GM12878 (cell line): ENCODE measurements around the gene RPS6KA3. TPM values are rescaled to one million over a fixed set of nuclear protein-coding genes. Genes with fewer than 3 reads are reported as not detected.

Experiments used
- ATAC-seq: fragments of 200-7000 bp; cut with Tn5 transposase; 3 replicates; pipeline ENCODE4 v1.9.1; 2020; ENCODE audit warnings: mild to moderate bottlenecking, moderate library complexity
- BruUV-seq: library from RNA; stranded (reverse); fragments of 400-500 nt; replicated peaks from 2 replicates; lab custom pipeline; 2021; lab: Mats Ljungman, UMichigan
- CTCF ChIA-PET: fragments of 300-600 bp; sonication (Branson Sonifier 250); formaldehyde crosslinking; extraction: SDS; loops from one replicate; lab custom pipeline; 2021; ENCODE audit warnings: inconsistent platforms; lab: Yijun Ruan, JAX
- POLR2A ChIA-PET: fragments of 350-600 bp; formaldehyde crosslinking; extraction: SDS; loops from one replicate; lab custom pipeline; 2021; ENCODE audit warnings: inconsistent platforms; lab: Charles Lee
- RAD21 ChIA-PET: fragments of 300-600 bp; sonication (Branson Sonifier 250); formaldehyde crosslinking; loops from one replicate; lab custom pipeline; 2023; ENCODE audit warnings: antibody characterized with exemption; ENCODE audit not compliant: unreplicated experiment; lab: Charles Lee
- SMC1A ChIA-PET: fragments of 300-600 bp; sonication (Branson Sonifier 250); formaldehyde crosslinking; loops from one replicate; lab custom pipeline; 2023; ENCODE audit not compliant: unreplicated experiment, uncharacterized antibody; lab: Charles Lee
- DNase-seq: peaks from one replicate; pipeline ENCODE4 v3.0.0-alpha.2; 2011; ENCODE audit warnings: low read depth, low spot score
- FAIRE-seq: peaks from 3 replicates; lab custom pipeline; 2011; peaks lifted over from hg19 to GRCh38; lab: Jason Lieb, UNC
- H2AFZ ChIP-seq: 2 replicates; pipeline ENCODE4 v1.6.0; 2011; ENCODE audit warnings: low read depth, low read length, control low read depth; ENCODE audit not compliant: control insufficient read depth
- H3K27ac ChIP-seq: 2 replicates; pipeline ENCODE4 v1.5.1; 2011; ENCODE audit warnings: control low read depth; ENCODE audit not compliant: control insufficient read depth, insufficient read depth
- H3K27me3 ChIP-seq, 2 experiments: replicated peaks in 1 of 2; 2 replicates each; pipeline versions ENCODE4 v1.6.0 to v1.6.1; 2011; ENCODE audit warnings: low read length in 1 of 2; ENCODE audit not compliant: control insufficient read depth in 2 of 2, insufficient read depth in 2 of 2
- H3K36me3 ChIP-seq, 2 experiments: 2 replicates each; pipeline ENCODE4 v1.5.1; 2011; ENCODE audit warnings: low read length in 1 of 2; ENCODE audit not compliant: control insufficient read depth in 2 of 2, insufficient read depth in 2 of 2
- H3K4me1 ChIP-seq: 2 replicates; pipeline ENCODE4 v1.6.1; 2011; ENCODE audit warnings: mild to moderate bottlenecking, low read length, moderate library complexity, mixed read lengths; ENCODE audit not compliant: control insufficient read depth, insufficient read depth
- H3K4me2 ChIP-seq: 2 replicates; pipeline ENCODE4 v1.6.0; 2011; ENCODE audit warnings: control low read depth; ENCODE audit not compliant: control insufficient read depth, insufficient read depth
- H3K4me3 ChIP-seq: fragments of 200-600 bp; sonication (generic); 2 replicates; pipeline ENCODE4 v1.5.1; 2016
- H3K79me2 ChIP-seq: 2 replicates; pipeline ENCODE4 v1.6.0; 2011; ENCODE audit warnings: low read length; ENCODE audit not compliant: control insufficient read depth, insufficient read depth
- H3K9ac ChIP-seq: 2 replicates; pipeline ENCODE4 v1.8.0; 2011; ENCODE audit warnings: low read length, control low read depth, mixed read lengths; ENCODE audit not compliant: control insufficient read depth, insufficient read depth
- H3K9me3 ChIP-seq: replicated peaks from 3 replicates; pipeline ENCODE4 v1.5.1; 2011; ENCODE audit warnings: mild to moderate bottlenecking, low read length; ENCODE audit not compliant: control insufficient read depth, insufficient read depth
- H4K20me1 ChIP-seq: 2 replicates; pipeline ENCODE4 v1.6.0; 2011; ENCODE audit not compliant: control insufficient read depth, insufficient read depth
- MLLT1 ChIP-seq: fragments of 450-650 bp; IDR thresholded peaks from 2 replicates; pipeline ENCODE4 v1.6.1; 2016; ENCODE audit warnings: mild to moderate bottlenecking
- NR2C1 ChIP-seq: fragments of 450-650 bp; IDR thresholded peaks from 2 replicates; pipeline ENCODE4 v1.6.1; 2017; ENCODE audit warnings: antibody characterized with exemption, mild to moderate bottlenecking, moderate library complexity
- PAX5 ChIP-seq: IDR thresholded peaks from 2 replicates; pipeline ENCODE4 v1.6.1; 2011; ENCODE audit warnings: low read depth, low read length, borderline replicate concordance
- SMAD5 ChIP-seq: IDR thresholded peaks from 2 replicates; pipeline ENCODE4 v1.6.1; 2016; ENCODE audit warnings: antibody characterized with exemption, low read depth
- TAF1 ChIP-seq: IDR thresholded peaks from 2 replicates; pipeline ENCODE4 v1.6.1; 2011; ENCODE audit warnings: mild to moderate bottlenecking, low read depth, low read length, borderline replicate concordance
- WGBS: methylation state at CpG from one replicate; pipeline ENCODE4 v1.1.6; 2016; ENCODE audit warnings: low lambda C conversion rate; ENCODE audit not compliant: insufficient replicate concordance, insufficient coverage; ENCODE audit errors: missing lambda C conversion rate; 5-methylcytosine and 5-hydroxymethylcytosine counted together
- in situ Hi-C: fragments of 300-500 bp; cut with MboI; formaldehyde crosslinking; loops from 9 replicates; pipeline ENCODE4 v1.14.3; 2018; ENCODE audit warnings: mixed read lengths
- intact Hi-C: fragments of 100-400 bp; cut with micrococcal nuclease; formaldehyde crosslinking; loops from one replicate; pipeline ENCODE4 v1.14.2; 2022; ENCODE audit not compliant: unreplicated experiment
- polyA plus RNA-seq, 11 experiments: library from polyadenylated mRNA; depleted of rRNA in 4 of 11; unstranded in 6 of 11; stranded (reverse) in 5 of 11; fragments of >200 nt; fragmentation: Nextera tagmentation in 4 of 11; fragmentation: Illumina TruSeq in 1 of 11; extraction: Ambion mirVana in 4 of 11; extraction: Trizol in 1 of 11; gene quantifications; 1 replicate in 1 of 11; 2 replicates in 10 of 11; pipeline versions ENCODE4 v1.2.1 to v1.2.3, GENCODE V29; 2011 to 2016; ENCODE audit warnings: inconsistent platforms in 2 of 11, missing spikeins in 2 of 11, low read depth in 1 of 11
- total RNA-seq, 4 experiments: library from RNA; depleted of rRNA in 3 of 4; stranded (reverse); fragments of >200 nt in 3 of 4; fragmentation: Illumina TruSeq in 1 of 4; extraction: Trizol in 1 of 4; gene quantifications; 2 replicates each; pipeline versions ENCODE4 v1.2.1 to v1.2.3, GENCODE V29; 2013 to 2021

The RPS6KA3 gene
- total and polyA plus RNA-seq, 10 of the 15 experiments (the other 5 are each of a cell fraction or from before 2014, with no cell fraction given): 2.8 to 35.6 (median 15.8) TPM

- H3K4me2 ChIP-seq: no peak overlapping the region
- ATAC-seq: no peak
- intact Hi-C loops (no loop called here), in situ Hi-C loops (no loop called here)
- no peaks in the 10 kb centered on the region for H3K27me3 ChIP-seq
- H3K4me3 ChIP-seq: no peak overlapping the region
- no peak overlapping the region for H2AFZ ChIP-seq
- no peak for TF ChIP-seq NR2C1
- no peak for TF ChIP-seq TAF1
- no peak for TF ChIP-seq PAX5
- no peak for TF ChIP-seq MLLT1
- TF ChIP-seq SMAD5: no peak
- TF ChIP-seq, all 136 proteins: peak for 0
- no peak for FAIRE-seq
- Histone ChIP-seq H3K9me3 (no peaks in the 10 kb centered on the region), H3K27ac (no peak overlapping the region), H4K20me1 (no peaks in the 10 kb centered on the region), H3K79me2 (no peaks in the 10 kb centered on the region), H3K4me1 (peaks cover 4% of the 10 kb centered on the region), H3K9ac (no peak overlapping the region), H3K36me3 (no peaks in the 10 kb centered on the region; a peak in 2 of 4 replicates)
- ChIA-PET SMC1A (interaction anchor here (1.5 kb wide), 1 partner anchor 11 kb away, joined by 6 read pairs; no protein-coding TSS in a partner anchor), POLR2A (no interaction called here), RAD21 (no interaction called here), CTCF (no interaction called here)
- 50% methylated on average over 4 of the region's 4 CpGs for WGBS
- BruUV-seq: no TSS peak
- no peak for DNase-seq
Observed at GRCh38 chrX:20211261-20211786, 55.4 kb downstream of the RPS6KA3 start.
